H1 (cell line): ENCODE results near the gene TSPAN9. TPM values are rescaled to one million over a fixed set of nuclear protein-coding genes. Genes with fewer than 3 reads are reported as not detected.
A peak's percentile ranks its signal among the peaks of the same experiment; 100 is the strongest.

Experiments
- CTCF ChIA-PET: fragments of 300-600 bp; sonication (Branson Sonifier 250); formaldehyde crosslinking; loops from one replicate; lab custom pipeline; 2021; ENCODE audit not compliant: partially characterized antibody; lab: Charles Lee
- POLR2A ChIA-PET: fragments of 300-600 bp; sonication (Branson Sonifier 250); formaldehyde crosslinking; loops from one replicate; lab custom pipeline; 2021; ENCODE audit warnings: inconsistent platforms; ENCODE audit not compliant: partially characterized antibody; lab: Charles Lee
- DNase-seq, 2 experiments: peaks; one replicate each; pipeline versions ENCODE4 v3.0.0 to v3.0.0-alpha.2; 2010 to 2022; ENCODE audit warnings: low spot score in 2 of 2, low read depth in 1 of 2, mixed read lengths in 1 of 2
- FAIRE-seq: peaks from 2 replicates; lab custom pipeline; 2011; peaks lifted over from hg19 to GRCh38; lab: Jason Lieb, UNC
- H2AFZ ChIP-seq: 2 replicates; pipeline ENCODE4 v1.8.1; 2012; ENCODE audit warnings: low read length, inconsistent platforms
- H2AK5ac ChIP-seq: 2 replicates; pipeline ENCODE4 v1.6.1; 2013; ENCODE audit warnings: low read depth, low read length
- H2BK120ac ChIP-seq: replicated peaks from 2 replicates; pipeline ENCODE3; 2013; ENCODE audit warnings: low read depth, low read length, inconsistent platforms
- H2BK12ac ChIP-seq: 2 replicates; pipeline ENCODE4 v1.6.1; 2013; ENCODE audit warnings: low read depth, low read length
- H2BK15ac ChIP-seq: 2 replicates; pipeline ENCODE4 v1.6.1; 2013; ENCODE audit warnings: low read length
- H2BK20ac ChIP-seq: 2 replicates; pipeline ENCODE4 v1.6.1; 2013; ENCODE audit warnings: low read length
- H2BK5ac ChIP-seq: 2 replicates; pipeline ENCODE4 v1.6.1; 2013; ENCODE audit warnings: low read depth, low read length
- H3K14ac ChIP-seq: 2 replicates; pipeline ENCODE4 v1.6.1; 2013; ENCODE audit warnings: inconsistent platforms; ENCODE audit not compliant: insufficient read length
- H3K18ac ChIP-seq: 2 replicates; pipeline ENCODE4 v1.6.1; 2013; ENCODE audit warnings: low read length; ENCODE audit errors: extremely low read depth
- H3K23ac ChIP-seq: 2 replicates; pipeline ENCODE4 v1.6.1; 2013; ENCODE audit warnings: inconsistent platforms; ENCODE audit not compliant: insufficient read length
- H3K23me2 ChIP-seq: 2 replicates; pipeline ENCODE4 v1.6.1; 2013; ENCODE audit warnings: low read depth, low read length
- H3K27ac ChIP-seq: 2 replicates; pipeline ENCODE4 v1.6.1; 2011; ENCODE audit warnings: low read depth, low read length, inconsistent platforms
- H3K27me3 ChIP-seq, 4 experiments: replicated peaks in 1 of 4; 1 replicate in 1 of 4; 2 replicates in 3 of 4; pipeline versions ENCODE4 v1.6.1 to v1.8.1; 2011 to 2013; ENCODE audit warnings: low read length in 3 of 4, mild to moderate bottlenecking in 3 of 4, inconsistent platforms in 2 of 4, mixed read lengths in 2 of 4, moderate library complexity in 1 of 4; ENCODE audit not compliant: control insufficient read depth in 3 of 4, insufficient read depth in 3 of 4; ENCODE audit errors: extremely low read depth in 1 of 4
- H3K36me3 ChIP-seq, 4 experiments: 2 replicates each; pipeline versions ENCODE4 v1.6.1 to v1.8.1; 2011 to 2013; ENCODE audit warnings: mild to moderate bottlenecking in 4 of 4, low read length in 3 of 4, moderate library complexity in 2 of 4, control low read depth in 1 of 4, inconsistent platforms in 1 of 4; ENCODE audit not compliant: insufficient read depth in 4 of 4, control insufficient read depth in 2 of 4
- H3K4ac ChIP-seq: replicated peaks from 2 replicates; pipeline ENCODE3; 2013; ENCODE audit warnings: low read length, low read depth, mixed read lengths, inconsistent platforms; ENCODE audit not compliant: insufficient read length
- H3K4me1 ChIP-seq, 4 experiments: replicated peaks in 1 of 4; 1 replicate in 1 of 4; 2 replicates in 3 of 4; pipeline versions ENCODE4 v1.6.1 to v1.8.1; 2011 to 2013; ENCODE audit warnings: low read length in 3 of 4, inconsistent platforms in 2 of 4, mixed read lengths in 1 of 4; ENCODE audit not compliant: insufficient read depth in 4 of 4, control insufficient read depth in 3 of 4
- H3K4me2 ChIP-seq, 2 experiments: 2 replicates each; pipeline versions ENCODE4 v1.6.1 to v1.8.1; 2011 to 2013; ENCODE audit warnings: low read depth in 2 of 2, low read length in 2 of 2, control low read depth in 1 of 2, inconsistent platforms in 1 of 2, mild to moderate bottlenecking in 1 of 2; ENCODE audit not compliant: insufficient read depth in 1 of 2
- H3K4me3 ChIP-seq, 4 experiments: fragments of 200-600, 300-600 bp in 1 of 4; sonication (generic), shearing (Covaris generic), sonication (Bioruptor Twin) in 1 of 4; 2 replicates each; pipeline versions ENCODE4 v1.5.1 to v1.8.1; 2011 to 2016; ENCODE audit warnings: low read length in 4 of 4, low read depth in 3 of 4, control low read depth in 2 of 4, inconsistent platforms in 2 of 4, mild to moderate bottlenecking in 2 of 4, mixed read lengths in 1 of 4, moderate library complexity in 1 of 4; ENCODE audit not compliant: insufficient read depth in 2 of 4; ENCODE audit errors: extremely low read depth in 1 of 4
- H3K56ac ChIP-seq: replicated peaks from 2 replicates; pipeline ENCODE3; 2013; ENCODE audit warnings: low read depth, mild to moderate bottlenecking, mixed read lengths, low read length, inconsistent platforms; ENCODE audit not compliant: insufficient read length
- H3K79me1 ChIP-seq: 2 replicates; pipeline ENCODE4 v1.6.1; 2013; ENCODE audit warnings: low read depth, low read length, control low read depth
- H3K79me2 ChIP-seq, 2 experiments: 2 replicates each; pipeline versions ENCODE4 v1.6.1 to v1.8.1; 2012 to 2013; ENCODE audit warnings: low read length in 2 of 2, mild to moderate bottlenecking in 2 of 2, inconsistent platforms in 1 of 2; ENCODE audit not compliant: insufficient read depth in 2 of 2, control insufficient read depth in 1 of 2
- H3K9ac ChIP-seq, 4 experiments: replicated peaks in 1 of 4; 1 replicate in 1 of 4; 2 replicates in 3 of 4; pipeline versions ENCODE4 v1.6.1 to v1.8.1; 2011 to 2013; ENCODE audit warnings: low read depth in 3 of 4, low read length in 3 of 4, control low read depth in 2 of 4, mild to moderate bottlenecking in 2 of 4, moderate library complexity in 2 of 4, inconsistent platforms in 1 of 4; ENCODE audit errors: extremely low read depth in 1 of 4
- H3K9me3 ChIP-seq, 2 experiments: 2 replicates each; pipeline versions ENCODE4 v1.6.1 to v1.8.1; 2012 to 2013; ENCODE audit warnings: mild to moderate bottlenecking in 2 of 2, moderate library complexity in 2 of 2, control low read depth in 1 of 2, inconsistent platforms in 1 of 2, low read depth in 1 of 2, low read length in 1 of 2, mixed read lengths in 1 of 2; ENCODE audit not compliant: insufficient read depth in 2 of 2
- H4K20me1 ChIP-seq, 2 experiments: replicated peaks in 1 of 2; 2 replicates each; pipeline versions ENCODE3 to v1.8.1; 2011 to 2013; ENCODE audit warnings: inconsistent platforms in 2 of 2, low read length in 2 of 2, mild to moderate bottlenecking in 1 of 2; ENCODE audit not compliant: insufficient read depth in 2 of 2, control insufficient read depth in 1 of 2
- H4K5ac ChIP-seq: 2 replicates; pipeline ENCODE4 v1.6.1; 2013; ENCODE audit warnings: low read length, low read depth, mixed read lengths, inconsistent platforms; ENCODE audit not compliant: insufficient read length
- H4K8ac ChIP-seq: 2 replicates; pipeline ENCODE4 v1.8.0; 2013; ENCODE audit warnings: mild to moderate bottlenecking, moderate library complexity, low read length, inconsistent platforms; ENCODE audit not compliant: insufficient read depth; ENCODE audit errors: extremely low read depth
- H4K91ac ChIP-seq: replicated peaks from 2 replicates; pipeline ENCODE3; 2013; ENCODE audit warnings: low read length, mixed read lengths, inconsistent platforms; ENCODE audit not compliant: insufficient read length
- ATF3 ChIP-seq: IDR thresholded peaks from 2 replicates; pipeline ENCODE4 v1.6.1; 2011; ENCODE audit warnings: low read depth, mild to moderate bottlenecking, low read length; ENCODE audit not compliant: insufficient read depth
- BCL11A ChIP-seq, 2 experiments: IDR thresholded peaks; one replicate each; pipeline ENCODE4 v1.6.1; 2011; ENCODE audit warnings: low read depth in 2 of 2, low read length in 2 of 2, mild to moderate bottlenecking in 2 of 2
- KDM1A ChIP-seq: fragments of 200-600, 300-600 bp; sonication (generic); IDR thresholded peaks from 2 replicates; pipeline ENCODE4 v1.7.1; 2016; ENCODE audit warnings: mild to moderate bottlenecking, low read length, borderline replicate concordance
- RFX5 ChIP-seq: IDR thresholded peaks from 2 replicates; pipeline ENCODE4 v1.6.1; 2011; ENCODE audit warnings: low read depth, low read length, improper control_type of control experiment, borderline replicate concordance
- WGBS, 2 experiments: shearing (Covaris generic) in 1 of 2; methylation state at CpG; one replicate each; pipeline versions ENCODE4 v1.1.6 to v1.1.7; 2013 to 2015; ENCODE audit warnings: low lambda C conversion rate in 2 of 2, mixed read lengths in 2 of 2, inconsistent platforms in 1 of 2, low coverage in 1 of 2, missing lambda C conversion rate in 1 of 2; ENCODE audit not compliant: insufficient replicate concordance in 2 of 2, insufficient coverage in 1 of 2, insufficient read length in 1 of 2; ENCODE audit errors: extremely low coverage in 1 of 2, missing lambda C conversion rate in 1 of 2; 5-methylcytosine and 5-hydroxymethylcytosine counted together
- polyA plus RNA-seq, 7 experiments: library from polyadenylated mRNA; depleted of rRNA in 3 of 7; stranded (reverse) in 5 of 7; unstranded in 2 of 7; fragments of >200 nt in 5 of 7; fragments of 200-250 nt in 2 of 7; gene quantifications; 1 replicate in 5 of 7; 2 replicates in 1 of 7; 4 replicates in 1 of 7; pipeline versions ENCODE4 v1.2.1 to v1.2.3, GENCODE V29; 2011 to 2013; ENCODE audit warnings: missing spikeins in 2 of 7, mixed read lengths in 2 of 7
- total RNA-seq: library from RNA; stranded (reverse); fragmentation: NEBNext Ultra II Directional; extraction: Animal tissue kit (Norgen Biotek cat#: 25700); gene quantifications from 2 replicates; pipeline ENCODE4 v1.2.1, GENCODE V29; 2021

TSPAN9 gene
- total and polyA plus RNA-seq, 2 of the 8 experiments (the other 6 are each of a cell fraction or from before 2014, with no cell fraction given): 11.5 to 29.1 TPM

GRCh38 chr12:3179731-3180130, 102.6 kb downstream of the TSPAN9 start:
- no peaks in the 10 kb centered on the region for H3K36me3 ChIP-seq
- H4K8ac ChIP-seq: no peak overlapping the region
- no peak for DNase-seq
- no peak overlapping the region for H3K18ac ChIP-seq
- no peak overlapping the region for H3K23ac ChIP-seq
- H3K79me1 ChIP-seq: peaks cover 3% of the 10 kb centered on the region
- H2AK5ac ChIP-seq: no peak overlapping the region
- H3K27ac ChIP-seq: no peak overlapping the region
- H3K4me1 ChIP-seq: peaks cover 5 to 11% (median 6%) of the 10 kb centered on the region in 4 experiments; a peak in 6 of 7 replicates
- H3K23me2 ChIP-seq: no peaks in the 10 kb centered on the region; the same call in 1 of the 2 replicates
- no peak overlapping the region for H2BK12ac ChIP-seq
- H2AFZ ChIP-seq: no peak overlapping the region
- H2BK15ac ChIP-seq: no peak overlapping the region
- H3K14ac ChIP-seq: no peak overlapping the region
- no peak for FAIRE-seq
- no peak overlapping the region for H3K9ac ChIP-seq
- H4K20me1 ChIP-seq: no peaks in the 10 kb centered on the region
- no peaks in the 10 kb centered on the region for H3K9me3 ChIP-seq
- ChIA-PET CTCF (interaction anchor here (0.7 to 3.5 kb wide), 10 partner anchors 12 to 120 kb away, joined by 3 to 20 read pairs (median 5); no protein-coding TSS in a partner anchor), POLR2A (interaction anchor here (1.5 kb wide), 1 partner anchor 15 kb away, joined by 4 read pairs; no protein-coding TSS in a partner anchor)
- no peak overlapping the region for H3K4me2 ChIP-seq
- WGBS, 2 experiments: 91% methylated on average over 12 of the region's 12 CpGs; no CpG with 5 or more reads in 1 of the 2 experiments
- no peak for TF ChIP-seq KDM1A
- no peak for TF ChIP-seq BCL11A (IDR thresholded peaks at IDR 0.05; ENCODE audit: low read depth in 2 of 2, low read length in 2 of 2)
- no peak for TF ChIP-seq RFX5
- no peak for TF ChIP-seq ATF3
- H4K5ac ChIP-seq: no peak overlapping the region
- no peak overlapping the region for H3K56ac ChIP-seq
- no peaks in the 10 kb centered on the region for H3K27me3 ChIP-seq
- no peak overlapping the region for H3K4ac ChIP-seq
- no peak overlapping the region for H3K4me3 ChIP-seq
- no peaks in the 10 kb centered on the region for H3K79me2 ChIP-seq
- no peak overlapping the region for H2BK120ac ChIP-seq
- no peak overlapping the region for H2BK20ac ChIP-seq
- no peak overlapping the region for H4K91ac ChIP-seq
- H2BK5ac ChIP-seq: 0 out of 2 replicates have a peak overlapping the region, but pooled peaks have one; percentile 28
